Right atrium auricular region (tissue), 2 donors: ENCODE data around the gene ZNF383. TPM values are rescaled to one million over a fixed set of nuclear protein-coding genes. Genes with fewer than 3 reads are reported as not detected.
"Not testable (repeated sequence)": the region's sequence is repeated elsewhere in the genome, so short reads cannot be mapped to it uniquely, and the experiment has no call there.

Experiments used
- DNase-seq: peaks from one replicate; pipeline ENCODE4 v3.0.0-alpha.2; 2019; ENCODE audit warnings: low spot score
- H3K27ac ChIP-seq, 2 donors: fragments of 200-600 bp; sonication (generic); 1 replicate in 1 of 2; 2 replicates in 1 of 2; pipeline ENCODE4 v1.5.1; 2016 to 2019
- H3K27me3 ChIP-seq, 2 donors: fragments of 200-600 bp; sonication (generic); one replicate each; pipeline versions ENCODE4 v1.5.1 to v1.6.0; 2017 to 2019
- H3K36me3 ChIP-seq: fragments of 200-600 bp; sonication (generic); one replicate; pipeline ENCODE4 v1.5.1; 2016
- H3K4me1 ChIP-seq, 2 donors: fragments of 200-600 bp; sonication (generic); one replicate each; pipeline versions ENCODE4 v1.5.1 to v1.6.0; 2017 to 2019
- H3K4me3 ChIP-seq, 2 donors: fragments of 200-600 bp; sonication (generic); 1 replicate in 1 of 2; 2 replicates in 1 of 2; pipeline ENCODE4 v1.5.1; 2017 to 2019; ENCODE audit warnings: mild to moderate bottlenecking in 1 of 2, moderate library complexity in 1 of 2
- H3K9me3 ChIP-seq, 2 donors: fragments of 200-600 bp; sonication (generic); one replicate each; pipeline ENCODE4 v1.5.1; 2019
- CTCF ChIP-seq, 2 donors: fragments of 200-600 bp; sonication (generic); IDR thresholded peaks; one replicate each; pipeline ENCODE4 v1.5.1; 2019; ENCODE audit warnings: antibody characterized with exemption in 2 of 2
- total RNA-seq, 2 donors: library from RNA; depleted of rRNA; stranded (reverse); fragments of >200 nt; gene quantifications; one replicate each; pipeline ENCODE4 v1.1.0, GENCODE V29; 2016

ZNF383 gene
- total RNA-seq = 1 to 10 TPM; 5.3 to 8.3 TPM

DNA sequence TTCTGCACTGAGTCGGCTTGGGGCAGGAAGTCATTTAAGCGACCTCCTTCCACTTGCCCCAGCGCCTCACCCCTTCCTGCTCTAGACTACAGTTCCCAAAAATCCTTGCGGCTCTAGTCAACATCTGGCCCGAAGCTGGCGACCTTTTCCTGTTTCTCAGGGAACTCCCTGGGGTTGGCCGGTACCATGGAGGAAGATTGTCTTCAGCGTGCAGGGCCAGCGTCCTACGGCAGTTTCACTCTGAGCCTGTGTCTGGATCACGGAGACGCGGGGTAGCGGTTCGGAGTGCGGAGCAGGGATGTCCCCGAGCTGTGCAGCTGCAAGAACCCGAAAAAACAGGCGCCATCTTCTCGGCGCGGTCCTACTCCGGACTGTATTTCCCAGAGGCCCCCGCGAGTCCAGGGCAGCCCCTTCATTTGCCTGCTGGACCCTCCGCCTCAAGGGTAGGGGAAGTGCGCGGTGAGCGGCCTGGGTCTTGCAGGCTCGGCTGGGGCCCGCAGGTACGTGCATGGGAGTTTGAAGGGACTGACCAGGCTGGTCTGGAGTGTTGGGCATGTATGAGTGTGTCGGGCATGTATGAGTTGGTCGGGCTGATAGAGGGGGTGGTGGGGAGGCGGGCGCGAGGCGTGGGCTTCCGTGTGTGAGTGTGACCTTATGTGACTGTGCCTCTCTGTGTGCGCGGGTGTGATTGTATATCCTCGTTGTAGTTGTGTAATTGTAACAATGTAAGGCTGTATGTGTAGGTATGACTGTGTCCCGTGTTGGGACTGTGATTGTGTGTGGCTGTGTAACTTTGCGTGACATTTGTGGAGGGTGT, at the start of gene ZNF383:
TSS of gene ZNF383 (plus strand) at position 440 of the 817 bp plus-strand sequence. CDS start 12,240 bp downstream, outside the sequence.
- peaks cover 0 to 17% of the 10 kb centered on the region in 2 donors for H3K4me1 ChIP-seq
- H3K27ac ChIP-seq = peak within 1 kb of the TSS; percentile 90 to 96
- H3K36me3 ChIP-seq = peaks cover 7% of the 10 kb centered on the region
- no peaks in the 10 kb centered on the region for H3K27me3 ChIP-seq
- H3K4me3 ChIP-seq = peak within 1 kb of the TSS; percentile 80 to 85
- H3K9me3 ChIP-seq = no peaks in the 10 kb centered on the region
- peak; percentile 86 for DNase-seq
- TF ChIP-seq CTCF (IDR thresholded peaks at IDR 0.05) = no peak

DNA sequence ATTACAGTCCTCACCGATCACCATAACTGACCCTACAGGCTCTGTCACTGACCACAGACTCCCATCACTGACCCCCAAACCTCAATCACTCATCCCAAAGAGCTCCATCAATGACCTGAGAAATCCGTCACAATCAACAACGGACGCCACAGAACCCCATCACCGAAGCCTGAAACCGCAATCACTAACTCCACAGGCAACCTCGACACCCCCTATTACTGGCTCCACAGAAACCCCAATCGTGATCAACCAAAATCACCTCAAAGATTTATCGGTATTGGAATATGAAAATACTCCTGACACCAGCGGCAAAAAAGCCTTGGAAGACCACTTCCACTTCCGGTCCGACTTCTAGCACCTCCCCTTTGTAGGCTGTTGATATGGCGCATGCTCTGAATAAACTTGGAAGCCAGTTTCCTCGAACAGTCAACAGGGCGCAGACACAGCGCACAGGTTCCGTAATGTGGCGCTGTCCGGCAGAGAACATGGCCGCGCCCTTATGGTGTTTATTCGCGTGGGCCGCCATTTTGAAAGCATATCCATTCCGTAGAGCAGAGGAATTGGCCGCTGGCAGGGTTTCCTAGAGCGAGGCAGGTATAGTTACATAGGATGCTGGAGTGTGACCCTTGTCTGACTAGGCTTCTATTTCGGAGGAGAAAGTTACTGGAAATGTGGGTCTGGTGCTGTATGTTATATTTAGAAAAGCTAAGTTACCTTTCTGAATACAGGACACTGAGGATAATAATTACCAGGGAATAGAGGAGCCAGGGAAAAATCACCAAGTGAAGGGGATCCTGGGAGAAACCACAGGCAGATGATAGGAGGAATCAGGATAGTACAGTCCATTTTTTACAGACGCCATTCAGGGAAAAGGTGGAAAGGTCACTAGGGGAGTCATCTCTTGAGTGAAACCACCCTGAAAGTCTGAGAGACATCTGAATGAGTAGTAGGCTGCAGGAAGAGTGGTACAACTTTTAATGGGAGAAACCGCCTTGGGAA, 45.3 kb upstream of the ZNF383 start, which contains the start of gene ZNF585A:
TSS of gene ZNF585A (minus strand) at position 328 of the 999 bp plus-strand sequence. CDS start 2,785 bp downstream, outside the sequence.
- DNase-seq = peak; percentile 94
- Histone ChIP-seq H3K27ac (peak within 1 kb of the TSS; percentile 72 to 83), H3K36me3 (peaks cover 24% of the 10 kb centered on the region), H3K9me3 (peaks cover 0 to 4% of the 10 kb centered on the region in 2 donors), H3K27me3 (no peaks in the 10 kb centered on the region), H3K4me3 (peak within 1 kb of the TSS; percentile 67 to 84), H3K4me1 (peaks cover 0 to 8% of the 10 kb centered on the region in 2 donors)
- TF ChIP-seq CTCF (IDR thresholded peaks at IDR 0.05) = peak in 1 of 2 donors; percentile 53

- peaks cover 44% of the 10 kb centered on the region for H3K36me3 ChIP-seq
- H3K27ac ChIP-seq, H3K4me3 ChIP-seq, H3K4me1 ChIP-seq, H3K27me3 ChIP-seq, DNase-seq: not testable (repeated sequence)
- peaks cover 29 to 95% of the 10 kb centered on the region in 2 donors for H3K9me3 ChIP-seq
Observed at GRCh38 chr19:37186071-37186470, 31.9 kb upstream of the ZNF383 start.

DNA sequence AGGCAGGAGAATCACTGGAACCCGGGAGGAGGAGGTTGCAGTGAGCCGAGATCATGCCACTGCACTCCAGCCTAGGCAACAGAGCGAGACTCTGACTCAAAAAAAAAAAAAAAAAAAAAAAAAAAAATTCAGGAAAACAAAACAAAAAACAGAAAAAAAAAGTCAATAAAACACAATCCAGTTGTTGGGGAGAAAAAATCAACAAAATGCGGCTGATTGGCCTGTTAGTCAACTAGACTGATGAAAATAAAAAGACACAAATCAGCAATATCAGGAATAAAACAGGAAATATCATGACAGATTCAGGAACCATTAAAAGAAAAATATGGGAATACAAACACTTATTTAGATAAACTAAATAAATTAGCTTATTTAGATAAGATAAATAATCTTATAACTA, 22.8 kb upstream of the ZNF383 start:
- H3K27ac ChIP-seq, H3K4me1 ChIP-seq, H3K27me3 ChIP-seq, H3K4me3 ChIP-seq, DNase-seq: not testable (repeated sequence)
- Histone ChIP-seq H3K36me3 (peaks cover 68% of the 10 kb centered on the region), H3K9me3 (peaks cover 0 to 62% of the 10 kb centered on the region in 2 donors)

GRCh38 chr19:37197115-37197514, 20.9 kb upstream of the ZNF383 start:
- Histone ChIP-seq H3K36me3 (peaks cover 62% of the 10 kb centered on the region), H3K9me3 (peaks cover 0 to 44% of the 10 kb centered on the region in 2 donors)
- DNase-seq, H3K4me1 ChIP-seq, H3K4me3 ChIP-seq, H3K27ac ChIP-seq, H3K27me3 ChIP-seq: not testable (repeated sequence)

DNA sequence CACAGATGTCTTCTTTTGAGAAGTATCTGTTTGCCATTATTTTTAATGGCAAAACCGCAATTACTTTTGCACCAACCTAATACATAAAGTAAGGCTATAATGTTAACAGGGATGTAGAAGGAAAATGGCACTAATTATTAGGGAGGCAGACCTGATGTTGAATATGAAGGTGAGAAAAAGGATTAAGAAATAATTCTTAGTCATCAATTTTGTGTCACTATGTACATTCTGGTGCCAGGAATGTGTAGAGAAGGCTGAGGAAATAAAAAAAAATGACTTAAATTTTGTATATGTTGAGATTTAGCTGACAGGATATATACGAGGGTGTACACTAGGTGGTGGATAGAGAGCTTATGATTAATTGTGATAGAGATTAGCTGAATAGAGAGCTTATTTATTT, 20.2 kb upstream of the ZNF383 start:
- Histone ChIP-seq H3K9me3 (peaks cover 0 to 37% of the 10 kb centered on the region in 2 donors), H3K36me3 (peaks cover 58% of the 10 kb centered on the region), H3K27ac (no peak overlapping the region), H3K4me3 (no peak overlapping the region), H3K4me1 (no peaks in the 10 kb centered on the region), H3K27me3 (no peaks in the 10 kb centered on the region)
- DNase-seq = no peak
- TF ChIP-seq CTCF (IDR thresholded peaks at IDR 0.05) = no peak

DNA sequence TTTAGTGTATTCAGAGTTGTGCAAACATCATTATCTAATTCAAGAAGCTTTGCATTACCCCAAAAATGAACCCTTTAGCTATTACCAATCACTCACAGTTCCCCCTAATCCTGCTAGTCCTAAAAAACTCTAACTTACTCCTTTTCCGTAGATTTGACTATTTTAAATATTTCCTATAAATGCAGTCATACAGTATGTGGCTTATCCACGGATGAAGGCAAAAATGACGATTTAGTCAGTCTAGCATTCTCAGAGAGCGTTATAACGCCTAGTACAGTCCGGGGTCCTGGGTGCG, 587 bp upstream of the ZNF383 start:
- no peaks in the 10 kb centered on the region for H3K9me3 ChIP-seq

More for the DNA sequence above, 587 bp upstream of the ZNF383 start:
- H3K4me1 ChIP-seq = peaks cover 0 to 17% of the 10 kb centered on the region in 2 donors
- H3K27me3 ChIP-seq = no peaks in the 10 kb centered on the region
- no peak for DNase-seq
- peaks cover 7% of the 10 kb centered on the region for H3K36me3 ChIP-seq
- no peak for TF ChIP-seq CTCF (IDR thresholded peaks at IDR 0.05)
- peak overlapping the region; percentile 90 to 96 for H3K27ac ChIP-seq
- peak overlapping the region; percentile 80 to 85 for H3K4me3 ChIP-seq
